ENCODE measurements around the gene C16orf89. TPM values are rescaled to one million over a fixed set of nuclear protein-coding genes. Genes with fewer than 3 reads are reported as not detected.

The C16orf89 gene
- total and polyA plus RNA-seq, 2 experiments from 2014 or later: 2.8 to 4.4 TPM

DNA sequence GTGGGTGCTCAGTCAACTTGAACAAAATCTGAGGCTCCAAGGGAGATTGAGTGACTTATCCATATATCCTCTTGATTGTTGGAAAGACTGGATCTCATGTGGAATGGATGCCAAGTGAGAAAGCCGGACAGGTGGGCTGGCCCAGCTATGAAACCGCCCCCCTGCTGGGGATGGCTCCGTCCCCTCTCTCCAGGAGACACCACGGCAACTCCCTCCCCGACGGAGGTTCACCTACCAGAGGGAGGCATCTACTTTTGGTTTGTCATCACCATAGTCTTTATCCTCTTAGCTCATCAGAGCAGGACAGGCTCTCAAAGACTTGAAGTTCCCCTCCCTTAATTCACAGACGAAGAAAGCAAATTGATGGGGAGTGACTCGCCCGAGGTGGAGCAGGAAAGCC lies 4.1 kb upstream of the C16orf89 start:
- H3K36me3 ChIP-seq (ENCODE audit: insufficient read depth): no peaks in the 10 kb centered on the region
- no peak for DNase-seq (ENCODE audit: low spot score)
- no peak for ATAC-seq
- Mint-ChIP-seq H3K9me3 (0 out of 3 replicates have a peak, but pooled peaks cover 3% of the 10 kb centered on the region), H3K4me1 (peaks cover 18% of the 10 kb centered on the region), H3K27ac (no peak overlapping the region), H3K4me3 (no peak overlapping the region; the same call in 2 of the 3 replicates), H3K27me3 (ENCODE audit: insufficient read depth, low read depth, poor library complexity) (peaks cover 13% of the 10 kb centered on the region), H3K36me3 (ENCODE audit: low read depth) (peaks cover 6% of the 10 kb centered on the region; the same call in 2 of the 3 replicates)
- H3F3A ChIP-seq (replicated peaks; ENCODE audit: low read depth): no peaks in the 10 kb centered on the region; the same call in 1 of the 2 replicates
- peaks cover 7% of the 10 kb centered on the region for H3K4me1 ChIP-seq (ENCODE audit: insufficient read depth)
- H4K20me1 ChIP-seq (replicated peaks; ENCODE audit: insufficient read depth): no peaks in the 10 kb centered on the region
- no peak overlapping the region for H3K27ac ChIP-seq (ENCODE audit: low read depth)
- no peak overlapping the region for H3K4me2 ChIP-seq
- H3K9me2 ChIP-seq (ENCODE audit: insufficient read depth): no peaks in the 10 kb centered on the region
- no peaks in the 10 kb centered on the region for H3K27me3 ChIP-seq (ENCODE audit: insufficient read depth)
- no peak overlapping the region for H2AFZ ChIP-seq
- H3K79me2 ChIP-seq (replicated peaks; ENCODE audit: insufficient read depth): peaks cover 28% of the 10 kb centered on the region
- no peak overlapping the region for H3K4me3 ChIP-seq
- no peak for TF ChIP-seq CREB1 (CRISPR knock-in tag; IDR thresholded peaks at IDR 0.05; ENCODE audit: low read depth)
- TF ChIP-seq JUNB (IDR thresholded peaks at IDR 0.05; ENCODE audit: unreplicated experiment): no peak
- no peak for TF ChIP-seq ZNF114 (CRISPR knock-in tag; IDR thresholded peaks at IDR 0.05)
- TF ChIP-seq NANOG (IDR thresholded peaks at IDR 0.05; ENCODE audit: borderline replicate concordance): no peak
- TF ChIP-seq, protein P1, sequence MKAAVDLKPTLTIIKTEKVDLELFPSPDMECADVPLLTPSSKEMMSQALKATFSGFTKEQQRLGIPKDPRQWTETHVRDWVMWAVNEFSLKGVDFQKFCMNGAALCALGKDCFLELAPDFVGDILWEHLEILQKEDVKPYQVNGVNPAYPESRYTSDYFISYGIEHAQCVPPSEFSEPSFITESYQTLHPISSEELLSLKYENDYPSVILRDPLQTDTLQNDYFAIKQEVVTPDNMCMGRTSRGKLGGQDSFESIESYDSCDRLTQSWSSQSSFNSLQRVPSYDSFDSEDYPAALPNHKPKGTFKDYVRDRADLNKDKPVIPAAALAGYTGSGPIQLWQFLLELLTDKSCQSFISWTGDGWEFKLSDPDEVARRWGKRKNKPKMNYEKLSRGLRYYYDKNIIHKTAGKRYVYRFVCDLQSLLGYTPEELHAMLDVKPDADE (IDR thresholded peaks at IDR 0.05): no peak
- TF ChIP-seq EZH2 (IDR thresholded peaks at IDR 0.05; ENCODE audit: low read depth, unreplicated experiment): no peak
- TF ChIP-seq ZNF331 (CRISPR knock-in tag; IDR thresholded peaks at IDR 0.05; ENCODE audit: low read depth): no peak
- TF ChIP-seq REST (IDR thresholded peaks at IDR 0.05; ENCODE audit: unreplicated experiment): no peak
- no peak for TF ChIP-seq POLR2AphosphoS5 (IDR thresholded peaks at IDR 0.05; ENCODE audit: low read depth)
- TF ChIP-seq, protein P2, sequence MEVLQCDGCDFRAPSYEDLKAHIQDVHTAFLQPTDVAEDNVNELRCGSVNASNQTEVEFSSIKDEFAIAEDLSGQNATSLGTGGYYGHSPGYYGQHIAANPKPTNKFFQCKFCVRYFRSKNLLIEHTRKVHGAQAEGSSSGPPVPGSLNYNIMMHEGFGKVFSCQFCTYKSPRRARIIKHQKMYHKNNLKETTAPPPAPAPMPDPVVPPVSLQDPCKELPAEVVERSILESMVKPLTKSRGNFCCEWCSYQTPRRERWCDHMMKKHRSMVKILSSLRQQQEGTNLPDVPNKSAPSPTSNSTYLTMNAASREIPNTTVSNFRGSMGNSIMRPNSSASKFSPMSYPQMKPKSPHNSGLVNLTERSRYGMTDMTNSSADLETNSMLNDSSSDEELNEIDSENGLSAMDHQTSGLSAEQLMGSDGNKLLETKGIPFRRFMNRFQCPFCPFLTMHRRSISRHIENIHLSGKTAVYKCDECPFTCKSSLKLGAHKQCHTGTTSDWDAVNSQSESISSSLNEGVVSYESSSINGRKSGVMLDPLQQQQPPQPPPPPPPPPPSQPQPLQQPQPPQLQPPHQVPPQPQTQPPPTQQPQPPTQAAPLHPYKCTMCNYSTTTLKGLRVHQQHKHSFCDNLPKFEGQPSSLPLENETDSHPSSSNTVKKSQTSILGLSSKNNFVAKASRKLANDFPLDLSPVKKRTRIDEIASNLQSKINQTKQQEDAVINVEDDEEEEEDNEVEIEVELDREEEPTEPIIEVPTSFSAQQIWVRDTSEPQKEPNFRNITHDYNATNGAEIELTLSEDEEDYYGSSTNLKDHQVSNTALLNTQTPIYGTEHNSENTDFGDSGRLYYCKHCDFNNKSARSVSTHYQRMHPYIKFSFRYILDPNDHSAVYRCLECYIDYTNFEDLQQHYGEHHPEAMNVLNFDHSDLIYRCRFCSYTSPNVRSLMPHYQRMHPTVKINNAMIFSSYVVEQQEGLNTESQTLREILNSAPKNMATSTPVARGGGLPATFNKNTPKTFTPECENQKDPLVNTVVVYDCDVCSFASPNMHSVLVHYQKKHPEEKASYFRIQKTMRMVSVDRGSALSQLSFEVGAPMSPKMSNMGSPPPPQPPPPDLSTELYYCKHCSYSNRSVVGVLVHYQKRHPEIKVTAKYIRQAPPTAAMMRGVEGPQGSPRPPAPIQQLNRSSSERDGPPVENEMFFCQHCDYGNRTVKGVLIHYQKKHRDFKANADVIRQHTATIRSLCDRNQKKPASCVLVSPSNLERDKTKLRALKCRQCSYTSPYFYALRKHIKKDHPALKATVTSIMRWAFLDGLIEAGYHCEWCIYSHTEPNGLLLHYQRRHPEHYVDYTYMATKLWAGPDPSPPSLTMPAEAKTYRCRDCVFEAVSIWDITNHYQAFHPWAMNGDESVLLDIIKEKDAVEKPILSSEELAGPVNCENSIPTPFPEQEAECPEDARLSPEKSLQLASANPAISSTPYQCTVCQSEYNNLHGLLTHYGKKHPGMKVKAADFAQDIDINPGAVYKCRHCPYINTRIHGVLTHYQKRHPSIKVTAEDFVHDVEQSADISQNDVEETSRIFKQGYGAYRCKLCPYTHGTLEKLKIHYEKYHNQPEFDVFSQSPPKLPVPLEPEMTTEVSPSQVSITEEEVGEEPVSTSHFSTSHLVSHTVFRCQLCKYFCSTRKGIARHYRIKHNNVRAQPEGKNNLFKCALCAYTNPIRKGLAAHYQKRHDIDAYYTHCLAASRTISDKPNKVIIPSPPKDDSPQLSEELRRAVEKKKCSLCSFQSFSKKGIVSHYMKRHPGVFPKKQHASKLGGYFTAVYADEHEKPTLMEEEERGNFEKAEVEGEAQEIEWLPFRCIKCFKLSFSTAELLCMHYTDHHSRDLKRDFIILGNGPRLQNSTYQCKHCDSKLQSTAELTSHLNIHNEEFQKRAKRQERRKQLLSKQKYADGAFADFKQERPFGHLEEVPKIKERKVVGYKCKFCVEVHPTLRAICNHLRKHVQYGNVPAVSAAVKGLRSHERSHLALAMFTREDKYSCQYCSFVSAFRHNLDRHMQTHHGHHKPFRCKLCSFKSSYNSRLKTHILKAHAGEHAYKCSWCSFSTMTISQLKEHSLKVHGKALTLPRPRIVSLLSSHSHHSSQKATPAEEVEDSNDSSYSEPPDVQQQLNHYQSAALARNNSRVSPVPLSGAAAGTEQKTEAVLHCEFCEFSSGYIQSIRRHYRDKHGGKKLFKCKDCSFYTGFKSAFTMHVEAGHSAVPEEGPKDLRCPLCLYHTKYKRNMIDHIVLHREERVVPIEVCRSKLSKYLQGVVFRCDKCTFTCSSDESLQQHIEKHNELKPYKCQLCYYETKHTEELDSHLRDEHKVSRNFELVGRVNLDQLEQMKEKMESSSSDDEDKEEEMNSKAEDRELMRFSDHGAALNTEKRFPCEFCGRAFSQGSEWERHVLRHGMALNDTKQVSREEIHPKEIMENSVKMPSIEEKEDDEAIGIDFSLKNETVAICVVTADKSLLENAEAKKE (CRISPR knock-in tag; IDR thresholded peaks at IDR 0.05): no peak
